ENCODE results near the gene TMEFF1. TPM values are rescaled to one million over a fixed set of nuclear protein-coding genes. Genes with fewer than 3 reads are reported as not detected.
A peak's percentile ranks its signal among the peaks of the same experiment; 100 is the strongest.

Gene TMEFF1
- total RNA-seq, 1 experiment from 2014 or later = 3.3 TPM

DNA sequence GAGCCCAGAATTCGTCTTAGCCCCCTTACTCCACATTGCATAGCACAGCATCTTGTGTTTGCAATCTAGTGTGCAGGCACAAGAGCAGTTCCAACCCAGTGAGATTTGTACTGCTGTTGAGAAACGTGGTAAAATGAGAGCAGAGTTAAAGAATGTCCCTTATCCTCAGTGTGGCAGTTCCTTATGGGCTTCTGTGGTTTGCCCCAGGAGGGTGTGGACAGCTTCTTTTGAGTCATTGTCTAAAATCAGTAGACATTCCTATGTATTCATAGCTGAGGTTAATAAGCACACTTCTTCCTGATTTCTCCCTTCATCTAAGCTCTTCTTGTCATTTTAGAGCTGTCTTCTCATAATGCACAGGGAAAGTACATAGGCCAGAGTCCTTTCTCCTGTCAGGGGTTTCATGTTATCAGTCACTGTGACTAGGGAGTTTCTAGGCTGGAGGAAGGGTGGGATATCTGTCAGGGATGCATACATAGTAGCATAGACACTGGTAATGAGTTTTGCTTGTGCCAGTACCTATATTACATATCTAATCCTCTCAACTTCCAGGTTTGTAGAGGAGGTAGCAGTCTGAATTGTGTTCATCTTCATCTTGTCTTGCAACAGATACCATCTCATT, 102.9 kb downstream of the TMEFF1 start:
- Histone ChIP-seq H3K4me1 (ENCODE audit: control insufficient read depth in 1 of 2, insufficient read depth in 2 of 2, low read length in 2 of 2) (peaks cover 0 to 9% of the 10 kb centered on the region in 2 experiments; a peak in 1 of 4 replicates), H3K79me2 (ENCODE audit: insufficient read depth, low read length) (no peaks in the 10 kb centered on the region), H3K9ac (ENCODE audit: low read length) (no peak overlapping the region), H3K9me3 (ENCODE audit: control insufficient read depth in 1 of 2, insufficient read depth in 1 of 2, low read depth in 1 of 2, low read length in 2 of 2) (no peaks in the 10 kb centered on the region), H3K27me3 (ENCODE audit: insufficient read depth, low read length) (no peaks in the 10 kb centered on the region), H2AFZ (ENCODE audit: low read depth, low read length, poor library complexity, severe bottlenecking) (no peak overlapping the region), H4K20me1 (ENCODE audit: insufficient read depth) (no peaks in the 10 kb centered on the region), H3K27ac (ENCODE audit: low read depth, low read length) (no peak overlapping the region), H3K9me2 (ENCODE audit: insufficient read depth) (no peaks in the 10 kb centered on the region), H3K4me2 (ENCODE audit: low read length) (no peak overlapping the region), H3K4me3 (replicated peaks in 1 of 2; ENCODE audit: low read depth in 1 of 2, low read length in 2 of 2) (no peak overlapping the region), H3K36me3 (ENCODE audit: control insufficient read depth in 1 of 2, insufficient read depth in 2 of 2, low read length in 2 of 2) (no peaks in the 10 kb centered on the region)
- BruUV-seq (replicated peaks) = no TSS peak
- intact Hi-C loops (cut with micrococcal nuclease) = no loop called here
- ChIA-PET CTCF (no interaction called here), RAD21 (ENCODE audit: low non-redundant PET in 1 of 2, low total read pairs in 2 of 2, uncharacterized antibody in 2 of 2, unreplicated experiment in 2 of 2) (no interaction called here), POLR2A (no interaction called here)
- DNase-seq (ENCODE audit: low read depth, low spot score) (no peak), ATAC-seq (0 out of 2 replicates have a peak, but pooled peaks have one; percentile 34)
- TF ChIP-seq ZFX (IDR thresholded peaks at IDR 0.05) = no peak
- no peak for TF ChIP-seq CTCF (IDR thresholded peaks at IDR 0.05 in 2 of 3, conservative IDR thresholded peaks at IDR 0.05 in 1 of 3; ENCODE audit: borderline replicate concordance in 1 of 3, insufficient read depth in 1 of 3, low read depth in 2 of 3, low read length in 2 of 3)
- no peak for TF ChIP-seq SRF (IDR thresholded peaks at IDR 0.05; ENCODE audit: low read depth)

- Histone ChIP-seq H3K4me1 (ENCODE audit: control insufficient read depth in 1 of 2, insufficient read depth in 2 of 2, low read length in 2 of 2) (peaks cover 0 to 9% of the 10 kb centered on the region in 2 experiments; a peak in 1 of 4 replicates), H3K4me3 (replicated peaks in 1 of 2; ENCODE audit: low read depth in 1 of 2, low read length in 2 of 2) (no peak within 1 kb of the TSS), H3K79me2 (ENCODE audit: insufficient read depth, low read length) (no peaks in the 10 kb centered on the region), H3K9me3 (ENCODE audit: control insufficient read depth in 1 of 2, insufficient read depth in 1 of 2, low read depth in 1 of 2, low read length in 2 of 2) (no peaks in the 10 kb centered on the region), H4K20me1 (ENCODE audit: insufficient read depth) (no peaks in the 10 kb centered on the region), H3K36me3 (ENCODE audit: control insufficient read depth in 1 of 2, insufficient read depth in 2 of 2, low read length in 2 of 2) (no peaks in the 10 kb centered on the region), H3K4me2 (ENCODE audit: low read length) (no peak within 1 kb of the TSS), H3K9ac (ENCODE audit: low read length) (no peak within 1 kb of the TSS), H2AFZ (ENCODE audit: low read depth, low read length, poor library complexity, severe bottlenecking) (no peak within 1 kb of the TSS), H3K9me2 (ENCODE audit: insufficient read depth) (no peaks in the 10 kb centered on the region), H3K27me3 (ENCODE audit: insufficient read depth, low read length) (no peaks in the 10 kb centered on the region), H3K27ac (ENCODE audit: low read depth, low read length) (no peak within 1 kb of the TSS)
- ATAC-seq (no peak), DNase-seq (ENCODE audit: low read depth, low spot score) (no peak)
- TF ChIP-seq SP1 (IDR thresholded peaks at IDR 0.05; ENCODE audit: low read depth) (no peak), CTCF (IDR thresholded peaks at IDR 0.05 in 2 of 3, conservative IDR thresholded peaks at IDR 0.05 in 1 of 3; ENCODE audit: borderline replicate concordance in 1 of 3, insufficient read depth in 1 of 3, low read depth in 2 of 3, low read length in 2 of 3) (no peak), JUND (IDR thresholded peaks at IDR 0.05) (no peak), SIN3A (IDR thresholded peaks at IDR 0.05; ENCODE audit: low read depth) (no peak), ZNF274 (IDR thresholded peaks at IDR 0.05; ENCODE audit: low read depth, low read length) (no peak), POLR2AphosphoS5 (IDR thresholded peaks at IDR 0.05; ENCODE audit: low read depth, low read length) (no peak), EZH2phosphoT487 (IDR thresholded peaks at IDR 0.05; ENCODE audit: borderline replicate concordance) (no peak), EGR1 (IDR thresholded peaks at IDR 0.05; ENCODE audit: low read depth) (no peak), POLR2A (IDR thresholded peaks at IDR 0.05; ENCODE audit: borderline replicate concordance, extremely low read depth, insufficient read depth, insufficient read length) (no peak), ELF1 (IDR thresholded peaks at IDR 0.05; ENCODE audit: borderline replicate concordance, low read depth) (no peak)
- TF ChIP-seq, protein P1, sequence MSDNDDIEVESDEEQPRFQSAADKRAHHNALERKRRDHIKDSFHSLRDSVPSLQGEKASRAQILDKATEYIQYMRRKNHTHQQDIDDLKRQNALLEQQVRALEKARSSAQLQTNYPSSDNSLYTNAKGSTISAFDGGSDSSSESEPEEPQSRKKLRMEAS (IDR thresholded peaks at IDR 0.05) = no peak
- intact Hi-C loops (cut with micrococcal nuclease) = no loop called here
- ChIA-PET POLR2A (no interaction called here), RAD21 (ENCODE audit: low non-redundant PET in 1 of 2, low total read pairs in 2 of 2, uncharacterized antibody in 2 of 2, unreplicated experiment in 2 of 2) (no interaction called here), CTCF (no interaction called here)
- no TSS peak for BruUV-seq (replicated peaks)
Observed at GRCh38 chr9:100577776-100578448, 105.0 kb downstream of the TMEFF1 start, which contains the start of gene CAVIN4. Gene CAVIN4 (plus strand): TSS chr9:100578079. CDS start chr9:100578144, 65 bp downstream.

Measured in HCT116 (cell line).